ENCODE data around the gene KCNQ2.

DNA sequence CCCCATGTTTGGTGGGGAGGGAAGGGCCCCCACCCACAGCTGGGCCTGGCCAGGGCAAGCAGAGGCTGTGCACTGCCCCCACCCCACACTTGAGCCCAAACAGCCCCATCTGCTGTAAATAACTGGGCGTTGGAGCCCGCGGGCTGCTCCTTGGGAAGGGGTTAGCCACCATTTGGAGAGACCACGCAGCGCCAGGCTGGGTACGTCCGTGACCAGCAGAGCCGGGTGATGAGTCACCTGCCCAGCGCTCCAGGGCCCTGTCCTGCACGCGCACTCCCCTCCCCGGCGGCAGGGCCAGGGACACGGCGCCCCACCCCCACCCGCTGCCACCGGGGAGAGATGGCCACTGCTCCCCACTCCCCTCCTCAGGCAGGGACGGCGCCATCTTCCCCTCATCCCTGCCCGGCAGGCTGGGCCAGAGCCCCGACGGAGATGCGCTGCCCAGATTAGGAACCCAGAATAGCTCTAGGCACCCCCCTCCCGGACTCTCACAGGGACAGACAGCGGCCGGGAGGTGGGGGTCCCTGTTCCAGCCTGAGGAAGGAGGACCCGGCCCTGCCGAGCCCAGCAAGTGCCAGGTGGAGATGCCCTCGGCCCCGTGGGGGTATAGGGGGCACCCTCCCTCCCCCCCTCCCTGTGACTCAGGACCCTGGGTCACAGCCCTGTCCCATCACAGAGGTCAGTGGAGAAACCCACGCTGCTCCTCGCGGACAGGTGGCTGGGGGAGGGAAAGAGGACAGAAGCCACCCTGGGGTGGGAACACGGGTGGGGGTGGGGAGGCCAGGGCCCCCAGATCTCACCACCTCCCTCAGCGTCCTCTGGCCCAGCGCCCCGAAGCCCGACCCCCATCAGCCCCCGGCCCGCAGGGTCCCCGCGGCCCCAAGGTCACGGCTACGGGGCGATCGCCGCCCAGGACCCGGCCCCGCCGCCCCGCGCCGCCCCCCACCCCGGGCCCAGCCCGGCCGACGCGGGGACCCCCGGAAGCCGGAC, 25.8 kb upstream of the KCNQ2 start:
- TF ChIP-seq CTCF (IDR thresholded peaks at IDR 0.05; ENCODE audit: low read depth, low read length, poor library complexity, severe bottlenecking) (no peak), EZH2phosphoT487 (IDR thresholded peaks at IDR 0.05; ENCODE audit: borderline replicate concordance, low read length) (no peak)
